Osteoblast (primary cell): ENCODE measurements around the gene CDYL. TPM values are rescaled to one million over a fixed set of nuclear protein-coding genes. Genes with fewer than 3 reads are reported as not detected.

Source experiments
- DNase-seq: peaks from one replicate; pipeline ENCODE4 v3.0.0; 2011; ENCODE audit warnings: low spot score, mixed read lengths; ENCODE audit not compliant: insufficient read length; ENCODE audit errors: missing footprints
- H2AFZ ChIP-seq: 2 replicates; pipeline ENCODE4 v1.6.0; 2011; ENCODE audit warnings: mild to moderate bottlenecking, low read length
- H3K27ac ChIP-seq: 2 replicates; pipeline ENCODE4 v1.5.1; 2011; ENCODE audit warnings: mild to moderate bottlenecking, low read depth, low read length, moderate library complexity
- H3K27me3 ChIP-seq: 2 replicates; pipeline ENCODE4 v1.6.0; 2012; ENCODE audit warnings: mild to moderate bottlenecking, control low read depth, inconsistent platforms, low read length, moderate library complexity; ENCODE audit not compliant: insufficient read depth
- H3K36me3 ChIP-seq: 2 replicates; pipeline ENCODE4 v1.5.1; 2011; ENCODE audit warnings: mild to moderate bottlenecking, low read length, control low read depth, moderate library complexity; ENCODE audit not compliant: insufficient read depth
- H3K4me1 ChIP-seq: 2 replicates; pipeline ENCODE4 v1.5.1; 2011; ENCODE audit warnings: mild to moderate bottlenecking, low read length, control low read depth, moderate library complexity; ENCODE audit not compliant: insufficient read depth
- H3K4me2 ChIP-seq: 2 replicates; pipeline ENCODE4 v1.6.0; 2011; ENCODE audit warnings: mild to moderate bottlenecking, low read length; ENCODE audit not compliant: insufficient read depth
- H3K4me3 ChIP-seq: fragments of 200-600 bp; sonication (generic); 3 replicates; pipeline ENCODE4 v1.5.1; 2012; ENCODE audit warnings: mild to moderate bottlenecking, low read length, inconsistent platforms; ENCODE audit not compliant: insufficient read depth
- H3K79me2 ChIP-seq: 2 replicates; pipeline ENCODE4 v1.6.0; 2012; ENCODE audit warnings: mild to moderate bottlenecking, low read length, control low read depth, inconsistent platforms; ENCODE audit not compliant: insufficient read depth
- H3K9me3 ChIP-seq: 2 replicates; pipeline ENCODE4 v1.5.1; 2011; ENCODE audit warnings: low read depth, low read length, control low read depth
- H4K20me1 ChIP-seq: 2 replicates; pipeline ENCODE4 v1.6.0; 2012; ENCODE audit warnings: mild to moderate bottlenecking, low read length, control low read depth; ENCODE audit not compliant: insufficient read depth
- total RNA-seq: library from RNA; depleted of rRNA; stranded (reverse); fragments of >200 nt; gene quantifications from 2 replicates; pipeline ENCODE4 v1.2.3, GENCODE V29; 2012
- TF ChIP-seq, protein P1 (sequence below): IDR thresholded peaks from 2 replicates; pipeline ENCODE4 v1.5.1; 2011; ENCODE audit warnings: mild to moderate bottlenecking, low read depth, low read length, moderate library complexity; ENCODE audit errors: extremely low read depth

CDYL gene
- total RNA-seq, 1 donor, result 106 TPM

DNA sequence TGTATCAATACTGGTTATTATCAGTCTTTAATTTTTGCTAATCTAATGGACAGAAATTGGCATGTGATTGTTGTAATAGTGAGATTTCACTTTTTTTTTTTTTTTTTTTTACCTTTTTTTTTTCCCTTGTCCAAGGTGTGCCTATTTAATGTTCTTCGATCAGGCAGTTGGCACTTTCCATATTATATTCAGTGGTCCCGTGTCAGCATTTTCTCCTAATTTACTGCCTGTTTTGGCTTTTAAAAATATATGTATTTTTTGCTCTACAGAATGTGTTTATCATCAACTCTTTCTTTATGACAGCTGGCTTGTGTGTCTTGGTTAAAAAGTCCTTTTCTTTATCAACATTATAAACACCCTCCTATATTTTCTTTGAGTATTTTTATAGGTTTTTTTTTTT lies 39.4 kb downstream of the CDYL start:
- Histone ChIP-seq H3K4me2 (no peak overlapping the region), H3K27me3 (no peaks in the 10 kb centered on the region), H3K4me3 (no peak overlapping the region), H3K36me3 (no peaks in the 10 kb centered on the region), H2AFZ (no peak overlapping the region), H4K20me1 (peaks cover 38% of the 10 kb centered on the region), H3K4me1 (peaks cover 10% of the 10 kb centered on the region), H3K27ac (no peak overlapping the region), H3K79me2 (peaks cover 95% of the 10 kb centered on the region), H3K9me3 (no peaks in the 10 kb centered on the region)
- DNase-seq, result no peak
- TF ChIP-seq, protein P1, sequence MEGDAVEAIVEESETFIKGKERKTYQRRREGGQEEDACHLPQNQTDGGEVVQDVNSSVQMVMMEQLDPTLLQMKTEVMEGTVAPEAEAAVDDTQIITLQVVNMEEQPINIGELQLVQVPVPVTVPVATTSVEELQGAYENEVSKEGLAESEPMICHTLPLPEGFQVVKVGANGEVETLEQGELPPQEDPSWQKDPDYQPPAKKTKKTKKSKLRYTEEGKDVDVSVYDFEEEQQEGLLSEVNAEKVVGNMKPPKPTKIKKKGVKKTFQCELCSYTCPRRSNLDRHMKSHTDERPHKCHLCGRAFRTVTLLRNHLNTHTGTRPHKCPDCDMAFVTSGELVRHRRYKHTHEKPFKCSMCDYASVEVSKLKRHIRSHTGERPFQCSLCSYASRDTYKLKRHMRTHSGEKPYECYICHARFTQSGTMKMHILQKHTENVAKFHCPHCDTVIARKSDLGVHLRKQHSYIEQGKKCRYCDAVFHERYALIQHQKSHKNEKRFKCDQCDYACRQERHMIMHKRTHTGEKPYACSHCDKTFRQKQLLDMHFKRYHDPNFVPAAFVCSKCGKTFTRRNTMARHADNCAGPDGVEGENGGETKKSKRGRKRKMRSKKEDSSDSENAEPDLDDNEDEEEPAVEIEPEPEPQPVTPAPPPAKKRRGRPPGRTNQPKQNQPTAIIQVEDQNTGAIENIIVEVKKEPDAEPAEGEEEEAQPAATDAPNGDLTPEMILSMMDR, result no peak

DNA sequence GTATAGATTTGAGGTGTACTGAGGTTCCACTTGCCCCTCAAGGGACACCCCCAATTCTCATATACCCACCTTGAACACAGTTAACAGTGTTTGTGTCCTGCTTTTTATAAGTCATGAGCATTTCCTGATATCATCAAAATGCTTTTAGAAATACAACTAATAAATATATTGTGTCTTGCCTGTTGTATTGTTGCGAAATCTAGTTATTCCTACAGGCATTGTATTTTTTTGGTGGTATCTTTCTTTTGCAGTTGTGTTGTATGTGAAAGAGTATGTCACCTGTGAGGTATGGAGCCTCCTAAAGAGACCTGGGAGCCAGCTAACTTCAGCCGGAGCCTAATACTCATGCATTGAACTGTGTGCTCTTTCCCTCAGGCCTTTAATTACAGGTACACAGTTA lies 40.7 kb downstream of the CDYL start:
- Histone ChIP-seq H3K4me3 (no peak overlapping the region), H3K9me3 (no peaks in the 10 kb centered on the region), H3K4me1 (peaks cover 10% of the 10 kb centered on the region), H3K27ac (no peak overlapping the region), H2AFZ (no peak overlapping the region), H3K4me2 (no peak overlapping the region), H3K79me2 (peaks cover 91% of the 10 kb centered on the region), H3K27me3 (no peaks in the 10 kb centered on the region), H3K36me3 (no peaks in the 10 kb centered on the region), H4K20me1 (peaks cover 27% of the 10 kb centered on the region)
- DNase-seq, result no peak
- TF ChIP-seq, protein P1, result no peak

GRCh38 chr6:4817551-4817950 lies 41.3 kb downstream of the CDYL start:
- Histone ChIP-seq H3K79me2 (peaks cover 92% of the 10 kb centered on the region), H3K36me3 (no peaks in the 10 kb centered on the region), H3K4me1 (peaks cover 10% of the 10 kb centered on the region), H3K4me3 (no peak overlapping the region), H4K20me1 (peaks cover 27% of the 10 kb centered on the region), H3K9me3 (no peaks in the 10 kb centered on the region), H3K27me3 (no peaks in the 10 kb centered on the region), H3K4me2 (no peak overlapping the region), H3K27ac (no peak overlapping the region), H2AFZ (no peak overlapping the region)
- TF ChIP-seq, protein P1, result no peak
- no peak for DNase-seq

- TF ChIP-seq, protein P1, result no peak
- H4K20me1 ChIP-seq, result peaks cover 27% of the 10 kb centered on the region
- no peaks in the 10 kb centered on the region for H3K27me3 ChIP-seq
Measured at GRCh38 chr6:4818272-4818938, 42.2 kb downstream of the CDYL start.

More at GRCh38 chr6:4818272-4818938, 42.2 kb downstream of the CDYL start:
- Histone ChIP-seq H2AFZ (no peak overlapping the region), H3K79me2 (peaks cover 91% of the 10 kb centered on the region), H3K36me3 (no peaks in the 10 kb centered on the region), H3K4me2 (no peak overlapping the region), H3K4me3 (no peak overlapping the region), H3K4me1 (peaks cover 10% of the 10 kb centered on the region), H3K9me3 (no peaks in the 10 kb centered on the region), H3K27ac (no peak overlapping the region)
- peak; percentile 76 for DNase-seq
